ENCODE data around the gene PARD3B.

PARD3B gene

DNA sequence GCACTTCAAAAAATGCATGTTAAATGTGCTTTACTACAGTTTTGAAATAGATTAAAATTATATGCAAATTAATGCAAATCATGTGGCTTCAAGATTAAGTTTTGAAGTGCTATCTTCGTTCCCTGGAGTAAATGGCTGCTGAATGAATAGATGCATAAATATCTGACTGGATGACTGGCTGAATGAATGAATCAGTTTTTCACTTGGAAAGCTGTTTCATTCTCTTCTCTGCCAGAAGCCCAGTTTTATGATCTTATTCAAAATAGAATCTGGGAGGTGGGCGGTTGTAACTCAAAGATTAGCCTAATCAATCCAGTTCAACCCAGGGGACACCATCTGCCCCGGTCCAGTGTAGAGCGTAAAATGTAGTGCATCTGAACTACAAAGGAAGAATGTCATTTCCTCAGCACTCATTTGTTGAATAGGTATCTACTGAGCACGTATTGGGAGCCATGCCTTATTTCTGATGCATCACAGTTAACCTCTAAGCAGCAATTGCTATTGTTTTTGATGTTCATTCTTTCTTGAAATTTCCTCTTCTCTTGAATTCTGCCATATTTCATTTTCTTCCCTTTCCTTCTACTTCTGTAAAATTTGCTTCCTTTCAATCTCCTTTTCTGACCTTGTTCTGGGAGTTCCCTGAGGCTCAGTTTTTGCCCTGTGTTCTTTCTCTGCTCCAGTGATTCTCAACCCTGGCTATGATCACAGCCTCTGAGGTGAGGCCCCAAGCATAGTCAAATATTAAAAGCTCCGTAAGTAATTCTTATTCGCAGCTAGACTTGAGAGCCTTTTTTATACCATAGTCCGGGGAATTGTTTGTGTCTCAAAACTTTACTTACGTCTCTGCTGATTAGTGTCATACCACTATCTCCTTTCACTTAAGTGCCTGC is 282.7 kb downstream of the PARD3B start:
- H3K4me3 ChIP-seq (replicated peaks; ENCODE audit: low read depth, low read length) = no peak overlapping the region
- no peak for DNase-seq (ENCODE audit: low read depth)
- TF ChIP-seq, protein P1, sequence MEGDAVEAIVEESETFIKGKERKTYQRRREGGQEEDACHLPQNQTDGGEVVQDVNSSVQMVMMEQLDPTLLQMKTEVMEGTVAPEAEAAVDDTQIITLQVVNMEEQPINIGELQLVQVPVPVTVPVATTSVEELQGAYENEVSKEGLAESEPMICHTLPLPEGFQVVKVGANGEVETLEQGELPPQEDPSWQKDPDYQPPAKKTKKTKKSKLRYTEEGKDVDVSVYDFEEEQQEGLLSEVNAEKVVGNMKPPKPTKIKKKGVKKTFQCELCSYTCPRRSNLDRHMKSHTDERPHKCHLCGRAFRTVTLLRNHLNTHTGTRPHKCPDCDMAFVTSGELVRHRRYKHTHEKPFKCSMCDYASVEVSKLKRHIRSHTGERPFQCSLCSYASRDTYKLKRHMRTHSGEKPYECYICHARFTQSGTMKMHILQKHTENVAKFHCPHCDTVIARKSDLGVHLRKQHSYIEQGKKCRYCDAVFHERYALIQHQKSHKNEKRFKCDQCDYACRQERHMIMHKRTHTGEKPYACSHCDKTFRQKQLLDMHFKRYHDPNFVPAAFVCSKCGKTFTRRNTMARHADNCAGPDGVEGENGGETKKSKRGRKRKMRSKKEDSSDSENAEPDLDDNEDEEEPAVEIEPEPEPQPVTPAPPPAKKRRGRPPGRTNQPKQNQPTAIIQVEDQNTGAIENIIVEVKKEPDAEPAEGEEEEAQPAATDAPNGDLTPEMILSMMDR (IDR thresholded peaks at IDR 0.05; ENCODE audit: low read length, missing control alignments) = no peak

DNA sequence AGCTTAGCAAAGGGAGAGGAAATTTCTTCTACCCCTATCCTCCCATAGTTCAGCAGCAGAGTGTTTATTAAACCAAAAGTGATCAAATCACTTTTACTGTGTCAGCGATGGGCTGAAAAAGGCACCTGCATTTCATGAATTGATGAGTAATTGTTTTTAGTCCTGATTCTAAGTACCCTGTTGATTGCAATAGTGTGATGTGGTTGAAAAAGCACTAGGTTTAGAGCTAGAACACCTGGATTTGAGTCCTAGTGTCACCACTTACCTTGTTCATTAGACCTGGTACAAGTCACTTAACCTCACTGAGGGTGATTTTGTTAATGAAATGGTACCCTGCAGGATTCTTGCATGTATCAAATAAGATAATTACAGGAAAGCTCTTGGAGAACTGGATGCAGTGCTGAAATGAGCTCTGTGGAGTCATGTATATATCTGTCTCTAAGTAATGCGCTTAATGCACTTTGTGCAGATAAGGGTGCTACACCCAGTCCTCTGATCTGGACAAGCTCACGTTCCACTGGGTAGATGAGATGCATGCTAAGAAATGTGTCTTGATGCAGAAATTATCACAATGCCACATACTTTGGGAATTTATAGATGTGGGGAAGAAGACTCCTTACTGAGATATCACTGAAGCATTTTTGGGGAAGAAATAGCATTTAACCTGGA is 289.6 kb downstream of the PARD3B start:
- TF ChIP-seq, protein P1 (IDR thresholded peaks at IDR 0.05; ENCODE audit: low read length, missing control alignments) = no peak
- DNase-seq (ENCODE audit: low read depth) = no peak
- H3K4me3 ChIP-seq (replicated peaks; ENCODE audit: low read depth, low read length) = no peak overlapping the region

DNA sequence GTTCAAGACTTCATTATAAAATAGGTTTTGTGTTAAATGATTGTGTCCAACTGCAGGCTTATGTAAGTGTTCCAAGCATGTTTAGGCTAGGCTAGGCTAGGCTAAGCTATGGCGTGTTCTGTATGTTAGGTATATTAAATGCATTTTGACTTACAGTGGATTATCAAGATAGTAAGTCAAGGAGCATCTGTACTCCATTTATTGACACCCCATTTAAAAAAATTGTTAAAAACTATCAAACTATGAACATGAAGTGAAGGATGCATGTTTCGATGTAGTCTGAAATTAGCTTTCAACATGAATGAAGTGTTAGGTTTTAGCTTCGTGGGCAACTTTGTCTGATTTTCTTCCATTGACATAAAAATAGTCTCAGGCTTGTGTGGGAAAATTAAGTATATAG is 290.5 kb downstream of the PARD3B start:
- TF ChIP-seq, protein P1 (IDR thresholded peaks at IDR 0.05; ENCODE audit: low read length, missing control alignments) = no peak
- no peak overlapping the region for H3K4me3 ChIP-seq (replicated peaks; ENCODE audit: low read depth, low read length)
- no peak for DNase-seq (ENCODE audit: low read depth)

DNA sequence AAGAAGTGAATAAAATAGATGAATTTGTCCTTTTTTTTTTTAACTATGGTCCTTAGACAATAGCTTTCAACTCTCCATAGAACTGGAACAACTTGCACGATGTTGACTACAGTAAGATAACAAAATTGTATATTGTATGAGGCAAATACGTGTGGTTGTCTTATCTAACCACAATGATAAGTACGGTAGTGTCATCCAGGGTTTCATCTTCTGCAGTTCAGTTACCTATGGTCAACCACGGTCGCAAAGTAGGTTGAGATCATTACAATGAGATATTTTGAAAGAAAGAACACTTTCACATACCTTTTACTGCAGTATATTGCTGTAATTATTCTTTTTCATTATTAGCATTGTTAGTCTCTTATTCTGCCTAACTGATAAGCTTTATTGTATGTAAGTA is 295.2 kb downstream of the PARD3B start:
- no peak overlapping the region for H3K4me3 ChIP-seq (replicated peaks; ENCODE audit: low read depth, low read length)
- TF ChIP-seq, protein P1 (IDR thresholded peaks at IDR 0.05; ENCODE audit: low read length, missing control alignments) = no peak
- no peak for DNase-seq (ENCODE audit: low read depth)

DNA sequence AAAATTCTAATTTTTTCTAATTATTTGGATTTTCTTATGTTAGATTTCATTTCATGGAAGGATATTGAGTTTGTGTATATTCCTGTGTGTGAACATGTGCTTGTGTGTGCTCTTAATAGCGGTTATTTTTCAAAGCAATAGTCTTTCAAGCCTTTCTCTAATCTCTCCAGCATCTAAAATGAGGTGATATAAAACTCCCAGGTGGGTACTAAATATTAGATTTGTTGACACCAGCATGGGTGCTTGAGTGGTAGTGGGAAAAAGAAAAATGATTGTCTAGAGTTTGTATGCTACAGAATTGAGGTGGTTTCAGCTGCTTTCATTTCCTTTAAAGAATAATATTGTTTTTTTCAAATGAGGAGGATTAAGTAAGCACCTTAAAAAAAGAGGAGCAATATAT is 296.8 kb downstream of the PARD3B start:
- TF ChIP-seq, protein P1 (IDR thresholded peaks at IDR 0.05; ENCODE audit: low read length, missing control alignments) = no peak
- no peak for DNase-seq (ENCODE audit: low read depth)
- H3K4me3 ChIP-seq (replicated peaks; ENCODE audit: low read depth, low read length) = no peak overlapping the region

DNA sequence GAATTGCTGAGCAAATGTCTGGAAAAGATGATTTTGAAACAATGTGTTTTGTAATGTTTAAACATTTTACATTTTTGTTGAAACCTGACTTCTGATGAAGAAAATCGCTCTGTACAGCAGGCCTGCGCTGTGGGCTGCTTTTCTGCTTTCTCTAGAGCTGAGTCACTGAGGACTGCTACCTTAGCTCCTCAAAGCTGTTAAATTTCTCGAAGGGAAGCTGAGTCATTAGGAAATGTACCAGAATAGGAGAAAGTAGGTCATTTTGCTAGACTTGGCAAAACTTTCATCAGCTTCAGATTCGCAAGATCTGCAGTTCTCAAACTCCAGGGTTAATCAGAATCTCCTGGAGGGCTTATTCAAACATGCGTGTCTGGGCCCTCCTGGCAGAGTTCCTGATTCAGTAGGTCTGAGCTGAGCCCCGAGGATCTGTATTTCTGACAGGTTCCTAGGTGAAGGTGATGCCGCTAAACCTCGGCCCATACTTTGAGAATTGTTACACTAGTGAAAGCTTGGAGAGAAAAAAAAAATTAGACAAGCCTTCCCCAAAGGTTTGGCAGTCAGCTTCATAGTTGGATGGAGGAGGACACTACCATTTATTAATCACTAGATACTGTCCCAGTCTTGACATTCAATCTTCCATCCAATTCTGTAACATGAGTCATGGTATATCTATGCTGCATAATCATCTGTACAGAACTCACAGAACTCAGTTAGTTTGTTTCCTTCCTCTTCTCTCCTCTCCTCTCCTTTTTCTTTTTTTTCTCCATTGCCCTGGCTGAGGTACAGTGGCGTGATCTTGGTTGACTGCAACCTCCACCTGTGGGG is 297.6 kb downstream of the PARD3B start:
- peak overlapping the region; percentile 36 for H3K4me3 ChIP-seq (replicated peaks; ENCODE audit: low read depth, low read length)
- DNase-seq (ENCODE audit: low read depth) = peak; percentile 93
- TF ChIP-seq, protein P1 (IDR thresholded peaks at IDR 0.05; ENCODE audit: low read length, missing control alignments) = no peak

Data from fibroblast of pulmonary artery (primary cell).